ENCODE results near the gene TAS2R39. TPM values are rescaled to one million over a fixed set of nuclear protein-coding genes. Genes with fewer than 3 reads are reported as not detected.

The TAS2R39 gene
- total RNA-seq, 2 donors from 2014 or later, result not detected

- H3K9me3 ChIP-seq (ENCODE audit: control insufficient read depth, low read length, poor library complexity, severe bottlenecking), result no peaks in the 10 kb centered on the region
- ATAC-seq (no peak), DNase-seq (no peak)
- peaks cover 2% of the 10 kb centered on the region for H3K36me3 Mint-ChIP-seq (ENCODE audit: low read depth)
- H3K4me3 Mint-ChIP-seq, result no peak overlapping the region
- no peak overlapping the region for H3K27ac Mint-ChIP-seq
- H3K27me3 Mint-ChIP-seq, result peaks cover 63% of the 10 kb centered on the region
- peaks cover 9% of the 10 kb centered on the region for H3K4me1 Mint-ChIP-seq
Observed at GRCh38 chr7:143222782-143223181, 39.6 kb downstream of the TAS2R39 start.

DNA sequence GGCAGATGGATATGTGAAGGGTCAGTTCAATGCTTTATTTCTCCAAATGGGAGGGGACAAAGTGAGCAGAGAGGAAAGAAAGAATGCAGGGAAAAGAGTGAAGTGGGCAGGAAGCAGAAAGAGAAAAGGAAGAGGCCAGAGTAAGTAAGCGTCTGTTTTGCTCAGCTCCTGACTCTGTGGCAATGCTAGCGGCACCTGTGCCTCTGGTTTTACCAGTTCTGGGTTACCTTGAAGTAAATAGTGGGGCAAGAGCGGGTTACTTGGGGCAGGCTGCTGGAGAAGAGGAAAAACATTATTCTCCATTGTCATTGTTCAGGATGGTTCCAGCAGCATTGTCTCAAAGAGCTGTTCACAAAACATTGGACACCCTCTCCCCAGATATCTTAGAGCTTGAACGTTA, 40.6 kb downstream of the TAS2R39 start:
- H3K9me3 ChIP-seq (ENCODE audit: control insufficient read depth, low read length, poor library complexity, severe bottlenecking), result no peaks in the 10 kb centered on the region
- Mint-ChIP-seq H3K36me3 (ENCODE audit: low read depth) (peaks cover 2% of the 10 kb centered on the region), H3K4me3 (no peak overlapping the region), H3K27ac (no peak overlapping the region), H3K27me3 (peaks cover 53% of the 10 kb centered on the region), H3K4me1 (peaks cover 9% of the 10 kb centered on the region)
- ATAC-seq (no peak), DNase-seq (no peak)

DNA sequence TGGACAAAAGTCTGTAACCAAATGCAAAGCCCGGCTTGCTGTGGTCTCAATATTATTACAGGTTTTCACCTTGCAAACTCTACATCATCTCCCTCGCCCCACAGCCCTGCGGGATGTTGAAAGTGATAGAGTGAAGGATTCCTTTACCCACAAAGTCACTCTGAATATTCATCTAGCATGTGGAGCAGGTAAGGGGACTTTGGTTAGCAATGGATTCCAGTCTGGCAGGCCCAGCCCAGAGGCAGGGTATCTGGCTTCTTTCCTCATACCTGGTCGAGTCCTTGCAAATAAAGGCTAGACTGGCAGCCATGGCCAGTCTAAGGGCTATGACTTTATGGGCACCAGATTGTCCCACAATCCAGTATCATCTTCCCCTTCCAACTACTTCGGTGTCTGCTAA, 41.8 kb downstream of the TAS2R39 start:
- peaks cover 9% of the 10 kb centered on the region for H3K4me1 Mint-ChIP-seq
- no peaks in the 10 kb centered on the region for H3K9me3 ChIP-seq (ENCODE audit: control insufficient read depth, low read length, poor library complexity, severe bottlenecking)

DNA sequence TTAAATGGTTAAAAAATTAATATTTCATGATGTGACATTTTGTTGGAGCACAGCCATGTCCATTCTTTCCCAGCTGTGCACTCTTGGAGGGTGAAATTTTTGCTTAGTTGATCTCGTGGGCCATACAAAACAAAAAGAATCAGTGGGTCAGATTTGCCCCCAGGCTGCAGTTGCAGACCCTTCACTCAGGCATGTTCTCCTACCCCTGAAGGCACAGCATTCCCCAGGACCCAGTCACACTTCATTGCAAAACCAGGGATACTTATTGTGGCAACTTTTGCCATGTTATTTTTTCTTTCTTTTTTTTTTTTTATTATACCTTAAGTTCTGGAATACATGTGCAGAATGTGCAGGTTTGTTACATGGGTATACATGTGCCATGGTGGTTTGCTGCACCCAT, 44.6 kb downstream of the TAS2R39 start:
- no peak overlapping the region for H3K4me3 Mint-ChIP-seq
- DNase-seq (no peak), ATAC-seq (no peak)
- H3K27me3 Mint-ChIP-seq, result peaks cover 26% of the 10 kb centered on the region
- peaks cover 2% of the 10 kb centered on the region for H3K36me3 Mint-ChIP-seq (ENCODE audit: low read depth)
- H3K9me3 ChIP-seq (ENCODE audit: control insufficient read depth, low read length, poor library complexity, severe bottlenecking), result no peaks in the 10 kb centered on the region
- no peak overlapping the region for H3K27ac Mint-ChIP-seq
- H3K4me1 Mint-ChIP-seq, result peaks cover 9% of the 10 kb centered on the region

More for the DNA sequence above, 41.8 kb downstream of the TAS2R39 start:
- DNase-seq (no peak), ATAC-seq (no peak)
- no peak overlapping the region for H3K4me3 Mint-ChIP-seq
- peaks cover 2% of the 10 kb centered on the region for H3K36me3 Mint-ChIP-seq (ENCODE audit: low read depth)
- H3K27me3 Mint-ChIP-seq, result peaks cover 45% of the 10 kb centered on the region
- no peak overlapping the region for H3K27ac Mint-ChIP-seq

- Mint-ChIP-seq H3K4me1 (peaks cover 3% of the 10 kb centered on the region), H3K36me3 (ENCODE audit: low read depth) (peaks cover 2% of the 10 kb centered on the region), H3K4me3 (no peak overlapping the region), H3K27me3 (peaks cover 14% of the 10 kb centered on the region), H3K27ac (no peak overlapping the region)
- ATAC-seq, result no peak
- H3K9me3 ChIP-seq (ENCODE audit: control insufficient read depth, low read length, poor library complexity, severe bottlenecking), result no peaks in the 10 kb centered on the region
- no peak for DNase-seq
Observed at GRCh38 chr7:143229054-143229790, 46.0 kb downstream of the TAS2R39 start.

GRCh38 chr7:143230602-143231457, 47.6 kb downstream of the TAS2R39 start:
- Mint-ChIP-seq H3K4me1 (peaks cover 3% of the 10 kb centered on the region), H3K36me3 (ENCODE audit: low read depth) (peaks cover 2% of the 10 kb centered on the region), H3K27ac (no peak overlapping the region), H3K4me3 (no peak overlapping the region), H3K27me3 (peaks cover 13% of the 10 kb centered on the region)
- H3K9me3 ChIP-seq (ENCODE audit: control insufficient read depth, low read length, poor library complexity, severe bottlenecking), result peaks cover 2% of the 10 kb centered on the region
- no peak for ATAC-seq
- DNase-seq, result no peak

Other genes with a start within 250 kb of the TAS2R39 start
- gene TRPV5, start 249.7 kb upstream of the TAS2R39 start, total RNA-seq, result not detected
- gene LLCFC1, start 243.9 kb upstream of the TAS2R39 start, total RNA-seq, result not detected
- 1 to 10 TPM in 1 of 2 donors, under 1 TPM in 1; 0.52 to 3.3 TPM for gene KEL, start 221.1 kb upstream of the TAS2R39 start, total RNA-seq
- not detected for gene OR9A2, start 156.3 kb upstream of the TAS2R39 start, total RNA-seq
- not detected for gene OR6V1, start 131.1 kb upstream of the TAS2R39 start, total RNA-seq
- gene PIP, start 51.3 kb upstream of the TAS2R39 start, total RNA-seq, result not detected
- gene TAS2R40, start 38.6 kb downstream of the TAS2R39 start, total RNA-seq, result not detected
- 100 to 1,000 TPM; 428 to 433 TPM for gene GSTK1, start 80.0 kb downstream of the TAS2R39 start, total RNA-seq
- under 1 TPM; 0.77 to 0.86 TPM for gene TMEM139, start 101.5 kb downstream of the TAS2R39 start, total RNA-seq
- 10 to 100 TPM; 49.3 to 52.5 TPM for gene CASP2, start 104.9 kb downstream of the TAS2R39 start, total RNA-seq
- gene CLCN1, start 132.7 kb downstream of the TAS2R39 start, total RNA-seq, result not detected
- gene FAM131B, start 179.3 kb downstream of the TAS2R39 start, total RNA-seq, result under 1 TPM; 0.23 to 0.42 TPM
- 100 to 1,000 TPM; 151 to 165 TPM for gene ZYX, start 197.9 kb downstream of the TAS2R39 start, total RNA-seq
- 10 to 100 TPM in 1 of 2 donors, 1 to 10 TPM in 1; 9.4 to 19.7 TPM for gene EPHA1, start 225.4 kb downstream of the TAS2R39 start, total RNA-seq

All from T-helper 17 cell (primary cell).